OCI-LY7 (cell line): ENCODE results near the gene WDR54.

Experiments
- CTCF ChIP-seq: fragments of 200-600 bp; sonication (generic); conservative IDR thresholded peaks from 2 replicates; pipeline ENCODE4 v1.5.1; 2014; ENCODE audit warnings: mild to moderate bottlenecking, antibody characterized with exemption, low read length, moderate library complexity, mixed read lengths
- EZH2phosphoT487 ChIP-seq: fragments of 200-600 bp; sonication (generic); IDR thresholded peaks from 2 replicates; pipeline ENCODE4 v1.6.1; 2018; ENCODE audit warnings: low read depth, borderline replicate concordance, mild to moderate bottlenecking, mixed run types, antibody characterized with exemption, low read length, moderate library complexity, mixed read lengths

DNA sequence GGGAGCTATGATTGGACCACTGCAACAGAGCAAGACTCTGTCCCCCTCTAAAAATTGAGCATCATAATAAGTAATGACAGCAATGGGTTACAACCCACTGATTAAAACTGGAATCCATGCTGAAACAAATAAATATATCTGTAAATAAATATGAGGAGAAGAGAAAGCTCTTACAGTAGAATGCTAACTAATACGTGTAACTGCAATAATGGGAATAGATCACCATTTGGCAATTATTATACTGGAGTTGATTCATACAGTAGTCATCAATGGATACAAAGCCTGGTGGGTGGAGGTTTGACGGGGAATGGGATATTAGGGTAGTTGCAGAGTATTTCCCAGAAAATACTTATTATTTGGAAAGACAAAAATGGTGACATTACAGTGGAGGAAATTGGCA is 27.2 kb downstream of the WDR54 start:
- TF ChIP-seq CTCF: no peak
- no peak for TF ChIP-seq EZH2phosphoT487
